H1 (cell line): Measurements from ENCODE around the gene HOXB3. TPM values are rescaled to one million over a fixed set of nuclear protein-coding genes. Genes with fewer than 3 reads are reported as not detected.

ENCODE experiments used
- CTCF ChIA-PET: fragments of 300-600 bp; sonication (Branson Sonifier 250); formaldehyde crosslinking; loops from one replicate; lab custom pipeline; 2021; ENCODE audit not compliant: partially characterized antibody; lab: Charles Lee
- POLR2A ChIA-PET: fragments of 300-600 bp; sonication (Branson Sonifier 250); formaldehyde crosslinking; loops from one replicate; lab custom pipeline; 2021; ENCODE audit warnings: inconsistent platforms; ENCODE audit not compliant: partially characterized antibody; lab: Charles Lee
- DNase-seq, 2 experiments: peaks; one replicate each; pipeline versions ENCODE4 v3.0.0 to v3.0.0-alpha.2; 2010 to 2022; ENCODE audit warnings: low spot score in 2 of 2, low read depth in 1 of 2, mixed read lengths in 1 of 2
- FAIRE-seq: peaks from 2 replicates; lab custom pipeline; 2011; peaks lifted over from hg19 to GRCh38; lab: Jason Lieb, UNC
- H2AFZ ChIP-seq: 2 replicates; pipeline ENCODE4 v1.8.1; 2012; ENCODE audit warnings: low read length, inconsistent platforms
- H2AK5ac ChIP-seq: 2 replicates; pipeline ENCODE4 v1.6.1; 2013; ENCODE audit warnings: low read depth, low read length
- H2BK120ac ChIP-seq: replicated peaks from 2 replicates; pipeline ENCODE3; 2013; ENCODE audit warnings: low read depth, low read length, inconsistent platforms
- H2BK12ac ChIP-seq: 2 replicates; pipeline ENCODE4 v1.6.1; 2013; ENCODE audit warnings: low read depth, low read length
- H2BK15ac ChIP-seq: 2 replicates; pipeline ENCODE4 v1.6.1; 2013; ENCODE audit warnings: low read length
- H2BK20ac ChIP-seq: 2 replicates; pipeline ENCODE4 v1.6.1; 2013; ENCODE audit warnings: low read length
- H2BK5ac ChIP-seq: 2 replicates; pipeline ENCODE4 v1.6.1; 2013; ENCODE audit warnings: low read depth, low read length
- H3K14ac ChIP-seq: 2 replicates; pipeline ENCODE4 v1.6.1; 2013; ENCODE audit warnings: inconsistent platforms; ENCODE audit not compliant: insufficient read length
- H3K18ac ChIP-seq: 2 replicates; pipeline ENCODE4 v1.6.1; 2013; ENCODE audit warnings: low read length; ENCODE audit errors: extremely low read depth
- H3K23ac ChIP-seq: 2 replicates; pipeline ENCODE4 v1.6.1; 2013; ENCODE audit warnings: inconsistent platforms; ENCODE audit not compliant: insufficient read length
- H3K23me2 ChIP-seq: 2 replicates; pipeline ENCODE4 v1.6.1; 2013; ENCODE audit warnings: low read depth, low read length
- H3K27ac ChIP-seq: 2 replicates; pipeline ENCODE4 v1.6.1; 2011; ENCODE audit warnings: low read depth, low read length, inconsistent platforms
- H3K27me3 ChIP-seq, 4 experiments: replicated peaks in 1 of 4; 1 replicate in 1 of 4; 2 replicates in 3 of 4; pipeline versions ENCODE4 v1.6.1 to v1.8.1; 2011 to 2013; ENCODE audit warnings: low read length in 3 of 4, mild to moderate bottlenecking in 3 of 4, inconsistent platforms in 2 of 4, mixed read lengths in 2 of 4, moderate library complexity in 1 of 4; ENCODE audit not compliant: control insufficient read depth in 3 of 4, insufficient read depth in 3 of 4; ENCODE audit errors: extremely low read depth in 1 of 4
- H3K36me3 ChIP-seq, 4 experiments: 2 replicates each; pipeline versions ENCODE4 v1.6.1 to v1.8.1; 2011 to 2013; ENCODE audit warnings: mild to moderate bottlenecking in 4 of 4, low read length in 3 of 4, moderate library complexity in 2 of 4, control low read depth in 1 of 4, inconsistent platforms in 1 of 4; ENCODE audit not compliant: insufficient read depth in 4 of 4, control insufficient read depth in 2 of 4
- H3K4ac ChIP-seq: replicated peaks from 2 replicates; pipeline ENCODE3; 2013; ENCODE audit warnings: low read length, low read depth, mixed read lengths, inconsistent platforms; ENCODE audit not compliant: insufficient read length
- H3K4me1 ChIP-seq, 4 experiments: replicated peaks in 1 of 4; 1 replicate in 1 of 4; 2 replicates in 3 of 4; pipeline versions ENCODE4 v1.6.1 to v1.8.1; 2011 to 2013; ENCODE audit warnings: low read length in 3 of 4, inconsistent platforms in 2 of 4, mixed read lengths in 1 of 4; ENCODE audit not compliant: insufficient read depth in 4 of 4, control insufficient read depth in 3 of 4
- H3K4me2 ChIP-seq, 2 experiments: 2 replicates each; pipeline versions ENCODE4 v1.6.1 to v1.8.1; 2011 to 2013; ENCODE audit warnings: low read depth in 2 of 2, low read length in 2 of 2, control low read depth in 1 of 2, inconsistent platforms in 1 of 2, mild to moderate bottlenecking in 1 of 2; ENCODE audit not compliant: insufficient read depth in 1 of 2
- H3K4me3 ChIP-seq, 4 experiments: fragments of 200-600, 300-600 bp in 1 of 4; sonication (generic), shearing (Covaris generic), sonication (Bioruptor Twin) in 1 of 4; 2 replicates each; pipeline versions ENCODE4 v1.5.1 to v1.8.1; 2011 to 2016; ENCODE audit warnings: low read length in 4 of 4, low read depth in 3 of 4, control low read depth in 2 of 4, inconsistent platforms in 2 of 4, mild to moderate bottlenecking in 2 of 4, mixed read lengths in 1 of 4, moderate library complexity in 1 of 4; ENCODE audit not compliant: insufficient read depth in 2 of 4; ENCODE audit errors: extremely low read depth in 1 of 4
- H3K56ac ChIP-seq: replicated peaks from 2 replicates; pipeline ENCODE3; 2013; ENCODE audit warnings: low read depth, mild to moderate bottlenecking, mixed read lengths, low read length, inconsistent platforms; ENCODE audit not compliant: insufficient read length
- H3K79me1 ChIP-seq: 2 replicates; pipeline ENCODE4 v1.6.1; 2013; ENCODE audit warnings: low read depth, low read length, control low read depth
- H3K79me2 ChIP-seq, 2 experiments: 2 replicates each; pipeline versions ENCODE4 v1.6.1 to v1.8.1; 2012 to 2013; ENCODE audit warnings: low read length in 2 of 2, mild to moderate bottlenecking in 2 of 2, inconsistent platforms in 1 of 2; ENCODE audit not compliant: insufficient read depth in 2 of 2, control insufficient read depth in 1 of 2
- H3K9ac ChIP-seq, 4 experiments: replicated peaks in 1 of 4; 1 replicate in 1 of 4; 2 replicates in 3 of 4; pipeline versions ENCODE4 v1.6.1 to v1.8.1; 2011 to 2013; ENCODE audit warnings: low read depth in 3 of 4, low read length in 3 of 4, control low read depth in 2 of 4, mild to moderate bottlenecking in 2 of 4, moderate library complexity in 2 of 4, inconsistent platforms in 1 of 4; ENCODE audit errors: extremely low read depth in 1 of 4
- H3K9me3 ChIP-seq, 2 experiments: 2 replicates each; pipeline versions ENCODE4 v1.6.1 to v1.8.1; 2012 to 2013; ENCODE audit warnings: mild to moderate bottlenecking in 2 of 2, moderate library complexity in 2 of 2, control low read depth in 1 of 2, inconsistent platforms in 1 of 2, low read depth in 1 of 2, low read length in 1 of 2, mixed read lengths in 1 of 2; ENCODE audit not compliant: insufficient read depth in 2 of 2
- H4K20me1 ChIP-seq, 2 experiments: replicated peaks in 1 of 2; 2 replicates each; pipeline versions ENCODE3 to v1.8.1; 2011 to 2013; ENCODE audit warnings: inconsistent platforms in 2 of 2, low read length in 2 of 2, mild to moderate bottlenecking in 1 of 2; ENCODE audit not compliant: insufficient read depth in 2 of 2, control insufficient read depth in 1 of 2
- H4K5ac ChIP-seq: 2 replicates; pipeline ENCODE4 v1.6.1; 2013; ENCODE audit warnings: low read length, low read depth, mixed read lengths, inconsistent platforms; ENCODE audit not compliant: insufficient read length
- H4K8ac ChIP-seq: 2 replicates; pipeline ENCODE4 v1.8.0; 2013; ENCODE audit warnings: mild to moderate bottlenecking, moderate library complexity, low read length, inconsistent platforms; ENCODE audit not compliant: insufficient read depth; ENCODE audit errors: extremely low read depth
- H4K91ac ChIP-seq: replicated peaks from 2 replicates; pipeline ENCODE3; 2013; ENCODE audit warnings: low read length, mixed read lengths, inconsistent platforms; ENCODE audit not compliant: insufficient read length
- FOSL1 ChIP-seq: IDR thresholded peaks from 2 replicates; pipeline ENCODE4 v1.6.1; 2011; ENCODE audit warnings: mild to moderate bottlenecking, low read depth, low read length, moderate library complexity; ENCODE audit not compliant: insufficient read depth
- whole genome bisulfite sequencing, 2 experiments: shearing (Covaris generic) in 1 of 2; methylation state at CpG; one replicate each; pipeline versions ENCODE4 v1.1.6 to v1.1.7; 2013 to 2015; ENCODE audit warnings: low lambda C conversion rate in 2 of 2, mixed read lengths in 2 of 2, inconsistent platforms in 1 of 2, low coverage in 1 of 2, missing lambda C conversion rate in 1 of 2; ENCODE audit not compliant: insufficient replicate concordance in 2 of 2, insufficient coverage in 1 of 2, insufficient read length in 1 of 2; ENCODE audit errors: extremely low coverage in 1 of 2, missing lambda C conversion rate in 1 of 2; 5-methylcytosine and 5-hydroxymethylcytosine counted together
- polyA plus RNA-seq, 7 experiments: library from polyadenylated mRNA; depleted of rRNA in 3 of 7; stranded (reverse) in 5 of 7; unstranded in 2 of 7; fragments of >200 nt in 5 of 7; fragments of 200-250 nt in 2 of 7; gene quantifications; 1 replicate in 5 of 7; 2 replicates in 1 of 7; 4 replicates in 1 of 7; pipeline versions ENCODE4 v1.2.1 to v1.2.3, GENCODE V29; 2011 to 2013; ENCODE audit warnings: missing spikeins in 2 of 7, mixed read lengths in 2 of 7
- total RNA-seq: library from RNA; stranded (reverse); fragmentation: NEBNext Ultra II Directional; extraction: Animal tissue kit (Norgen Biotek cat#: 25700); gene quantifications from 2 replicates; pipeline ENCODE4 v1.2.1, GENCODE V29; 2021

Gene HOXB3
- total and polyA plus RNA-seq, 2 of the 8 experiments (the other 6 are each of a cell fraction or from before 2014, with no cell fraction given): not detected

DNA sequence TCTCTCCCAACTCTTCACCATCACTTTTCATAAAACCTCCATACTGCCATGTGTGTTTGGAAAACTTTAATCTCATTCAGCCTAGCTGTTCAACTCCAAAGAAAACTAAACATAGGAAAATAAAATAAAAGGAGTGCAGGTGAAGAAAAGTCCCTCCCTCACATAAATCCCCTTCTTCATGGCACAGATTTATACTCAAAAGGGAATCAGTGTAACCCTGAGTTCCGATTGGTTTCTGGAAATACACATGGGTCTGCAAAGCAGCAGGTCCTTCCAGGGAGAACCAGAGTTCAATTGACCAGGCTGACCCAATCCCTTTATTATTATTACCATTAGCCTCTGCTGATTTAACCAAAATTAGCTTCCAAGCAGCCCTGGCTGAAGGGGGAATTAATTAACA is 36.2 kb downstream of the HOXB3 start:
- Histone ChIP-seq H4K91ac (no peak overlapping the region), H4K5ac (no peak overlapping the region), H2BK15ac (no peak overlapping the region), H4K20me1 (peaks cover 28 to 29% of the 10 kb centered on the region in 2 experiments), H2AFZ (no peak overlapping the region), H3K4me1 (peaks cover 2 to 19% (median 8%) of the 10 kb centered on the region in 4 experiments), H2BK5ac (no peak overlapping the region), H3K27me3 (peaks cover 97 to 100% (median 98%) of the 10 kb centered on the region in 4 experiments), H3K9me3 (no peaks in the 10 kb centered on the region), H2BK12ac (no peak overlapping the region), H3K4ac (no peak overlapping the region), H3K23me2 (no peaks in the 10 kb centered on the region; the same call in 1 of the 2 replicates), H3K14ac (no peak overlapping the region), H3K79me2 (no peaks in the 10 kb centered on the region), H3K36me3 (peaks cover 0 to 3% (median 0%) of the 10 kb centered on the region in 4 experiments; a peak in 1 of 8 replicates), H3K27ac (no peak overlapping the region), H3K18ac (no peak overlapping the region), H3K9ac (no peak overlapping the region)
- 40% methylated on average over 1 of the region's 1 CpG; no CpG with 5 or more reads in 1 of the 2 experiments for WGBS, 2 experiments
- FAIRE-seq (no peak), DNase-seq (no peak)
- no peak for TF ChIP-seq FOSL1
- TF ChIP-seq, all 59 proteins: peak for 0
- POLR2A ChIA-PET: no interaction called here
- Histone ChIP-seq H3K4me3 (no peak overlapping the region), H4K8ac (no peak overlapping the region), H2AK5ac (no peak overlapping the region), H2BK20ac (no peak overlapping the region), H3K56ac (no peak overlapping the region), H2BK120ac (no peak overlapping the region), H3K79me1 (no peaks in the 10 kb centered on the region), H3K4me2 (no peak overlapping the region; a peak in 1 of 4 replicates), H3K23ac (no peak overlapping the region)
- CTCF ChIA-PET: interaction anchor here (0.6 to 4.0 kb wide), 6 partner anchors 9 to 1244 kb away, joined by 3 to 18 read pairs (median 4); partner anchors contain the start of gene HOXB9
